ENCODE results near the gene KCNH3. TPM values are rescaled to one million over a fixed set of nuclear protein-coding genes. Genes with fewer than 3 reads are reported as not detected.

Gene KCNH3
- total and polyA plus RNA-seq, 2 of the 13 experiments (the other 11 are each of a cell fraction or from before 2014, with no cell fraction given), result 0.01 to 0.07 TPM

DNA sequence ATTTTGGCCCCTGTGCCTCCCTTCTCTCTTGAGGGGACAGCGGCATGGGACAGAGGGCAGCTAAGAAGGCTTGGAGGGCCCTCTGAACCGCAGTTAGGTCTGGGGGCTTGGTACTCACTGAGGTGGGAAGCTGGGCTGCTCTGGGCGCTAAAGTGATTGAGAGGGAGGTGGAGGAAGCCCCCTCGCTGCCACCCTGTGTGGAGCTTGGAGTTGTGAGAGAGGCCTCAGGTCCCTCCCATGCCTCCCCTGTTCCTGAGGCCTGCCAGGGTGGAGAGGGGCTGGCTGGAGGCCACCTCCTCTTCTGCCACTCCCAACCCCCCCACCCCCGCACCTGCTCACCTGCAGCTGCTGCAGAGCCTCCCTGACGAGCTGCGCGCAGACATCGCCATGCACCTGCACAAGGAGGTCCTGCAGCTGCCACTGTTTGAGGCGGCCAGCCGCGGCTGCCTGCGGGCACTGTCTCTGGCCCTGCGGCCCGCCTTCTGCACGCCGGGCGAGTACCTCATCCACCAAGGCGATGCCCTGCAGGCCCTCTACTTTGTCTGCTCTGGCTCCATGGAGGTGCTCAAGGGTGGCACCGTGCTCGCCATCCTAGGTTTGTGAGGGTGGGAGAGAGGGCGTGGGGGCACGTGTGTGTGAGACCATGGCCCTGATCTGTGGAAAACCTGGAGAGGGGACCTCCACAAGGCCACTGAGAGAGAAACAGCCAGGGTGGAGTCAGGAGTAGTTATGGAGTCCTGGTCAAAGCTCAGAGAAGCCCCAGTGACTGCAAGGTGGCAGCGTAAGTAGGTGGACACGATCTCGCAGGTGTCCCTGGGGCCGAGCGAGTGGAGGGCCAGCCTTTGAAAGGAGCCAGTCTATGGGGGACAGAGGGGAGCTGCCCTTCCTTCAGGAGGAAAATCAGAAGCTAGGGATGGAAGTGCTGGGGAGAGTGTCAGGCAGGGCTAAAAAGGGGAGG lies 11.2 kb downstream of the KCNH3 start (continued):
- TF ChIP-seq, protein P1, sequence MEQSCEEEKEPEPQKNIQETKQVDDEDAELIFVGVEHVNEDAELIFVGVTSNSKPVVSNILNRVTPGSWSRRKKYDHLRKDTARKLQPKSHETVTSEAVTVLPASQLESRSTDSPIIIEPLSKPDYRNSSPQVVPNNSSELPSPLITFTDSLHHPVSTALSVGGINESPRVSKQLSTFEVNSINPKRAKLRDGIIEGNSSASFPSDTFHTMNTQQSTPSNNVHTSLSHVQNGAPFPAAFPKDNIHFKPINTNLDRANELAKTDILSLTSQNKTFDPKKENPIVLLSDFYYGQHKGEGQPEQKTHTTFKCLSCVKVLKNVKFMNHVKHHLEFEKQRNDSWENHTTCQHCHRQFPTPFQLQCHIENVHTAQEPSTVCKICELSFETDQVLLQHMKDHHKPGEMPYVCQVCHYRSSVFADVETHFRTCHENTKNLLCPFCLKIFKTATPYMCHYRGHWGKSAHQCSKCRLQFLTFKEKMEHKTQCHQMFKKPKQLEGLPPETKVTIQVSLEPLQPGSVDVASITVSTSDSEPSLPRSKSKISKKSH (CRISPR knock-in tag; IDR thresholded peaks at IDR 0.05; ENCODE audit: borderline replicate concordance), result peak; percentile 42; the same call in 1 of the 2 replicates
- TF ChIP-seq MXI1 (IDR thresholded peaks at IDR 0.05; ENCODE audit: borderline replicate concordance, low read depth, low read length) (no peak), ZNF891 (CRISPR knock-in tag; IDR thresholded peaks at IDR 0.05) (0 out of 2 replicates have a peak, but pooled peaks have one; percentile 27), ZNF383 (CRISPR knock-in tag; IDR thresholded peaks at IDR 0.05; ENCODE audit: borderline replicate concordance) (no peak), SKI (IDR thresholded peaks at IDR 0.05; ENCODE audit: partially characterized antibody) (no peak), HOXA7 (CRISPR knock-in tag; IDR thresholded peaks at IDR 0.05) (no peak), ZNF549 (CRISPR knock-in tag; IDR thresholded peaks at IDR 0.05) (no peak), ZNF878 (CRISPR knock-in tag; IDR thresholded peaks at IDR 0.05) (no peak), THYN1 (CRISPR knock-in tag; IDR thresholded peaks at IDR 0.05; ENCODE audit: borderline replicate concordance, low read depth) (no peak)
- TF ChIP-seq, protein P2, sequence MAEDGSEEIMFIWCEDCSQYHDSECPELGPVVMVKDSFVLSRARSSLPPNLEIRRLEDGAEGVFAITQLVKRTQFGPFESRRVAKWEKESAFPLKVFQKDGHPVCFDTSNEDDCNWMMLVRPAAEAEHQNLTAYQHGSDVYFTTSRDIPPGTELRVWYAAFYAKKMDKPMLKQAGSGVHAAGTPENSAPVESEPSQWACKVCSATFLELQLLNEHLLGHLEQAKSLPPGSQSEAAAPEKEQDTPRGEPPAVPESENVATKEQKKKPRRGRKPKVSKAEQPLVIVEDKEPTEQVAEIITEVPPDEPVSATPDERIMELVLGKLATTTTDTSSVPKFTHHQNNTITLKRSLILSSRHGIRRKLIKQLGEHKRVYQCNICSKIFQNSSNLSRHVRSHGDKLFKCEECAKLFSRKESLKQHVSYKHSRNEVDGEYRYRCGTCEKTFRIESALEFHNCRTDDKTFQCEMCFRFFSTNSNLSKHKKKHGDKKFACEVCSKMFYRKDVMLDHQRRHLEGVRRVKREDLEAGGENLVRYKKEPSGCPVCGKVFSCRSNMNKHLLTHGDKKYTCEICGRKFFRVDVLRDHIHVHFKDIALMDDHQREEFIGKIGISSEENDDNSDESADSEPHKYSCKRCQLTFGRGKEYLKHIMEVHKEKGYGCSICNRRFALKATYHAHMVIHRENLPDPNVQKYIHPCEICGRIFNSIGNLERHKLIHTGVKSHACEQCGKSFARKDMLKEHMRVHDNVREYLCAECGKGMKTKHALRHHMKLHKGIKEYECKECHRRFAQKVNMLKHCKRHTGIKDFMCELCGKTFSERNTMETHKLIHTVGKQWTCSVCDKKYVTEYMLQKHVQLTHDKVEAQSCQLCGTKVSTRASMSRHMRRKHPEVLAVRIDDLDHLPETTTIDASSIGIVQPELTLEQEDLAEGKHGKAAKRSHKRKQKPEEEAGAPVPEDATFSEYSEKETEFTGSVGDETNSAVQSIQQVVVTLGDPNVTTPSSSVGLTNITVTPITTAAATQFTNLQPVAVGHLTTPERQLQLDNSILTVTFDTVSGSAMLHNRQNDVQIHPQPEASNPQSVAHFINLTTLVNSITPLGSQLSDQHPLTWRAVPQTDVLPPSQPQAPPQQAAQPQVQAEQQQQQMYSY (CRISPR knock-in tag; IDR thresholded peaks at IDR 0.05), result 0 out of 2 replicates have a peak, but pooled peaks have one; percentile 45
- TF ChIP-seq, protein P3, sequence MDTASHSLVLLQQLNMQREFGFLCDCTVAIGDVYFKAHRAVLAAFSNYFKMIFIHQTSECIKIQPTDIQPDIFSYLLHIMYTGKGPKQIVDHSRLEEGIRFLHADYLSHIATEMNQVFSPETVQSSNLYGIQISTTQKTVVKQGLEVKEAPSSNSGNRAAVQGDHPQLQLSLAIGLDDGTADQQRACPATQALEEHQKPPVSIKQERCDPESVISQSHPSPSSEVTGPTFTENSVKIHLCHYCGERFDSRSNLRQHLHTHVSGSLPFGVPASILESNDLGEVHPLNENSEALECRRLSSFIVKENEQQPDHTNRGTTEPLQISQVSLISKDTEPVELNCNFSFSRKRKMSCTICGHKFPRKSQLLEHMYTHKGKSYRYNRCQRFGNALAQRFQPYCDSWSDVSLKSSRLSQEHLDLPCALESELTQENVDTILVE (CRISPR knock-in tag; IDR thresholded peaks at IDR 0.05), result no peak
- TF ChIP-seq, protein P4, sequence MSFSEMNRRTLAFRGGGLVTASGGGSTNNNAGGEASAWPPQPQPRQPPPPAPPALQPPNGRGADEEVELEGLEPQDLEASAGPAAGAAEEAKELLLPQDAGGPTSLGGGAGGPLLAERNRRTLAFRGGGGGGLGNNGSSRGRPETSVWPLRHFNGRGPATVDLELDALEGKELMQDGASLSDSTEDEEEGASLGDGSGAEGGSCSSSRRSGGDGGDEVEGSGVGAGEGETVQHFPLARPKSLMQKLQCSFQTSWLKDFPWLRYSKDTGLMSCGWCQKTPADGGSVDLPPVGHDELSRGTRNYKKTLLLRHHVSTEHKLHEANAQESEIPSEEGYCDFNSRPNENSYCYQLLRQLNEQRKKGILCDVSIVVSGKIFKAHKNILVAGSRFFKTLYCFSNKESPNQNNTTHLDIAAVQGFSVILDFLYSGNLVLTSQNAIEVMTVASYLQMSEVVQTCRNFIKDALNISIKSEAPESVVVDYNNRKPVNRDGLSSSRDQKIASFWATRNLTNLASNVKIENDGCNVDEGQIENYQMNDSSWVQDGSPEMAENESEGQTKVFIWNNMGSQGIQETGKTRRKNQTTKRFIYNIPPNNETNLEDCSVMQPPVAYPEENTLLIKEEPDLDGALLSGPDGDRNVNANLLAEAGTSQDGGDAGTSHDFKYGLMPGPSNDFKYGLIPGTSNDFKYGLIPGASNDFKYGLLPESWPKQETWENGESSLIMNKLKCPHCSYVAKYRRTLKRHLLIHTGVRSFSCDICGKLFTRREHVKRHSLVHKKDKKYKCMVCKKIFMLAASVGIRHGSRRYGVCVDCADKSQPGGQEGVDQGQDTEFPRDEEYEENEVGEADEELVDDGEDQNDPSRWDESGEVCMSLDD (CRISPR knock-in tag; IDR thresholded peaks at IDR 0.05; ENCODE audit: borderline replicate concordance), result no peak
- TF ChIP-seq, protein P5, sequence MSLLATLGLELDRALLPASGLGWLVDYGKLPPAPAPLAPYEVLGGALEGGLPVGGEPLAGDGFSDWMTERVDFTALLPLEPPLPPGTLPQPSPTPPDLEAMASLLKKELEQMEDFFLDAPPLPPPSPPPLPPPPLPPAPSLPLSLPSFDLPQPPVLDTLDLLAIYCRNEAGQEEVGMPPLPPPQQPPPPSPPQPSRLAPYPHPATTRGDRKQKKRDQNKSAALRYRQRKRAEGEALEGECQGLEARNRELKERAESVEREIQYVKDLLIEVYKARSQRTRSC (CRISPR knock-in tag; IDR thresholded peaks at IDR 0.05; ENCODE audit: low read depth), result no peak
- TF ChIP-seq, protein P6, sequence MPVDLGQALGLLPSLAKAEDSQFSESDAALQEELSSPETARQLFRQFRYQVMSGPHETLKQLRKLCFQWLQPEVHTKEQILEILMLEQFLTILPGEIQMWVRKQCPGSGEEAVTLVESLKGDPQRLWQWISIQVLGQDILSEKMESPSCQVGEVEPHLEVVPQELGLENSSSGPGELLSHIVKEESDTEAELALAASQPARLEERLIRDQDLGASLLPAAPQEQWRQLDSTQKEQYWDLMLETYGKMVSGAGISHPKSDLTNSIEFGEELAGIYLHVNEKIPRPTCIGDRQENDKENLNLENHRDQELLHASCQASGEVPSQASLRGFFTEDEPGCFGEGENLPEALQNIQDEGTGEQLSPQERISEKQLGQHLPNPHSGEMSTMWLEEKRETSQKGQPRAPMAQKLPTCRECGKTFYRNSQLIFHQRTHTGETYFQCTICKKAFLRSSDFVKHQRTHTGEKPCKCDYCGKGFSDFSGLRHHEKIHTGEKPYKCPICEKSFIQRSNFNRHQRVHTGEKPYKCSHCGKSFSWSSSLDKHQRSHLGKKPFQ (CRISPR knock-in tag; IDR thresholded peaks at IDR 0.05; ENCODE audit: insufficient replicate concordance), result no peak

Measured in HepG2 (cell line).